ENCODE data around the gene SNRNP200.

SNRNP200 gene

GRCh38 chr2:96245609-96246390 is 59.5 kb downstream of the SNRNP200 start:
- H3K4me1 ChIP-seq (ENCODE audit: control insufficient read depth, low read depth, low read length) = no peaks in the 10 kb centered on the region
- no peak overlapping the region for H3K27ac ChIP-seq (ENCODE audit: low read length)
- no peak overlapping the region for H3K9ac ChIP-seq (ENCODE audit: low read length)

GRCh38 chr2:96243843-96244242 is 61.5 kb downstream of the SNRNP200 start:
- Histone ChIP-seq H3K27me3 (ENCODE audit: control insufficient read depth, insufficient read depth, low read length) (no peaks in the 10 kb centered on the region), H3K4me1 (ENCODE audit: control insufficient read depth, low read depth, low read length) (no peaks in the 10 kb centered on the region)

More at GRCh38 chr2:96245609-96246390, 59.5 kb downstream of the SNRNP200 start:
- H3K9me3 ChIP-seq (ENCODE audit: control insufficient read depth, low read depth, low read length) = no peaks in the 10 kb centered on the region
- no peak overlapping the region for H3K4me3 ChIP-seq (ENCODE audit: low read length)
- H3K27me3 ChIP-seq (ENCODE audit: control insufficient read depth, insufficient read depth, low read length) = no peaks in the 10 kb centered on the region
- H3K36me3 ChIP-seq (ENCODE audit: control insufficient read depth, low read depth, low read length) = no peaks in the 10 kb centered on the region

GRCh38 chr2:96241900-96242611 is 63.3 kb downstream of the SNRNP200 start:
- Histone ChIP-seq H3K27me3 (ENCODE audit: control insufficient read depth, insufficient read depth, low read length) (no peaks in the 10 kb centered on the region), H3K27ac (ENCODE audit: low read length) (no peak overlapping the region), H3K9me3 (ENCODE audit: control insufficient read depth, low read depth, low read length) (no peaks in the 10 kb centered on the region), H3K4me3 (ENCODE audit: low read length) (no peak overlapping the region), H3K36me3 (ENCODE audit: control insufficient read depth, low read depth, low read length) (no peaks in the 10 kb centered on the region), H3K4me1 (ENCODE audit: control insufficient read depth, low read depth, low read length) (no peaks in the 10 kb centered on the region), H3K9ac (ENCODE audit: low read length) (no peak overlapping the region)

More at GRCh38 chr2:96243843-96244242, 61.5 kb downstream of the SNRNP200 start:
- Histone ChIP-seq H3K36me3 (ENCODE audit: control insufficient read depth, low read depth, low read length) (no peaks in the 10 kb centered on the region), H3K4me3 (ENCODE audit: low read length) (no peak overlapping the region), H3K9me3 (ENCODE audit: control insufficient read depth, low read depth, low read length) (no peaks in the 10 kb centered on the region), H3K27ac (ENCODE audit: low read length) (no peak overlapping the region), H3K9ac (ENCODE audit: low read length) (no peak overlapping the region)

- H3K27ac ChIP-seq (ENCODE audit: low read length) = no peak overlapping the region
- no peak overlapping the region for H3K4me3 ChIP-seq (ENCODE audit: low read length)
These were observed 64.1 kb downstream of the SNRNP200 start for GRCh38 chr2:96241227-96241626.

GRCh38 chr2:96240341-96241038 is 64.9 kb downstream of the SNRNP200 start:
- Histone ChIP-seq H3K9me3 (ENCODE audit: control insufficient read depth, low read depth, low read length) (no peaks in the 10 kb centered on the region), H3K27ac (ENCODE audit: low read length) (no peak overlapping the region), H3K9ac (ENCODE audit: low read length) (no peak overlapping the region), H3K4me1 (ENCODE audit: control insufficient read depth, low read depth, low read length) (no peaks in the 10 kb centered on the region), H3K4me3 (ENCODE audit: low read length) (no peak overlapping the region), H3K36me3 (ENCODE audit: control insufficient read depth, low read depth, low read length) (no peaks in the 10 kb centered on the region), H3K27me3 (ENCODE audit: control insufficient read depth, insufficient read depth, low read length) (no peaks in the 10 kb centered on the region)

More at GRCh38 chr2:96241227-96241626, 64.1 kb downstream of the SNRNP200 start:
- Histone ChIP-seq H3K9ac (ENCODE audit: low read length) (no peak overlapping the region), H3K27me3 (ENCODE audit: control insufficient read depth, insufficient read depth, low read length) (no peaks in the 10 kb centered on the region), H3K4me1 (ENCODE audit: control insufficient read depth, low read depth, low read length) (no peaks in the 10 kb centered on the region), H3K36me3 (ENCODE audit: control insufficient read depth, low read depth, low read length) (no peaks in the 10 kb centered on the region), H3K9me3 (ENCODE audit: control insufficient read depth, low read depth, low read length) (no peaks in the 10 kb centered on the region)

GRCh38 chr2:96239745-96240264 is 65.5 kb downstream of the SNRNP200 start:
- no peaks in the 10 kb centered on the region for H3K4me1 ChIP-seq (ENCODE audit: control insufficient read depth, low read depth, low read length)

GRCh38 chr2:96239091-96239490 is 66.3 kb downstream of the SNRNP200 start:
- Histone ChIP-seq H3K27me3 (ENCODE audit: control insufficient read depth, insufficient read depth, low read length) (no peaks in the 10 kb centered on the region), H3K4me1 (ENCODE audit: control insufficient read depth, low read depth, low read length) (no peaks in the 10 kb centered on the region), H3K9me3 (ENCODE audit: control insufficient read depth, low read depth, low read length) (no peaks in the 10 kb centered on the region), H3K36me3 (ENCODE audit: control insufficient read depth, low read depth, low read length) (no peaks in the 10 kb centered on the region), H3K27ac (ENCODE audit: low read length) (no peak overlapping the region), H3K4me3 (ENCODE audit: low read length) (no peak overlapping the region), H3K9ac (ENCODE audit: low read length) (no peak overlapping the region)

More at GRCh38 chr2:96239745-96240264, 65.5 kb downstream of the SNRNP200 start:
- Histone ChIP-seq H3K9ac (ENCODE audit: low read length) (no peak overlapping the region), H3K4me3 (ENCODE audit: low read length) (no peak overlapping the region), H3K36me3 (ENCODE audit: control insufficient read depth, low read depth, low read length) (no peaks in the 10 kb centered on the region), H3K27ac (ENCODE audit: low read length) (no peak overlapping the region), H3K27me3 (ENCODE audit: control insufficient read depth, insufficient read depth, low read length) (no peaks in the 10 kb centered on the region), H3K9me3 (ENCODE audit: control insufficient read depth, low read depth, low read length) (no peaks in the 10 kb centered on the region)

GRCh38 chr2:96238266-96238665 is 67.1 kb downstream of the SNRNP200 start:
- no peak overlapping the region for H3K9ac ChIP-seq (ENCODE audit: low read length)
- no peaks in the 10 kb centered on the region for H3K9me3 ChIP-seq (ENCODE audit: control insufficient read depth, low read depth, low read length)
- H3K36me3 ChIP-seq (ENCODE audit: control insufficient read depth, low read depth, low read length) = no peaks in the 10 kb centered on the region
- no peaks in the 10 kb centered on the region for H3K4me1 ChIP-seq (ENCODE audit: control insufficient read depth, low read depth, low read length)
- no peak overlapping the region for H3K27ac ChIP-seq (ENCODE audit: low read length)
- no peaks in the 10 kb centered on the region for H3K27me3 ChIP-seq (ENCODE audit: control insufficient read depth, insufficient read depth, low read length)
- H3K4me3 ChIP-seq (ENCODE audit: low read length) = no peak overlapping the region

GRCh38 chr2:96236882-96237281 is 68.5 kb downstream of the SNRNP200 start:
- Histone ChIP-seq H3K4me3 (ENCODE audit: low read length) (no peak overlapping the region), H3K4me1 (ENCODE audit: control insufficient read depth, low read depth, low read length) (no peaks in the 10 kb centered on the region), H3K27ac (ENCODE audit: low read length) (no peak overlapping the region), H3K9me3 (ENCODE audit: control insufficient read depth, low read depth, low read length) (no peaks in the 10 kb centered on the region), H3K36me3 (ENCODE audit: control insufficient read depth, low read depth, low read length) (no peaks in the 10 kb centered on the region), H3K27me3 (ENCODE audit: control insufficient read depth, insufficient read depth, low read length) (no peaks in the 10 kb centered on the region), H3K9ac (ENCODE audit: low read length) (no peak overlapping the region)

GRCh38 chr2:96233880-96234316 is 71.4 kb downstream of the SNRNP200 start:
- Histone ChIP-seq H3K9me3 (ENCODE audit: control insufficient read depth, low read depth, low read length) (no peaks in the 10 kb centered on the region), H3K27ac (ENCODE audit: low read length) (no peak overlapping the region)

GRCh38 chr2:96233436-96233835 is 71.9 kb downstream of the SNRNP200 start:
- Histone ChIP-seq H3K9ac (ENCODE audit: low read length) (no peak overlapping the region), H3K36me3 (ENCODE audit: control insufficient read depth, low read depth, low read length) (no peaks in the 10 kb centered on the region), H3K27me3 (ENCODE audit: control insufficient read depth, insufficient read depth, low read length) (no peaks in the 10 kb centered on the region), H3K9me3 (ENCODE audit: control insufficient read depth, low read depth, low read length) (no peaks in the 10 kb centered on the region), H3K27ac (ENCODE audit: low read length) (no peak overlapping the region), H3K4me3 (ENCODE audit: low read length) (no peak overlapping the region), H3K4me1 (ENCODE audit: control insufficient read depth, low read depth, low read length) (no peaks in the 10 kb centered on the region)

More at GRCh38 chr2:96233880-96234316, 71.4 kb downstream of the SNRNP200 start:
- no peak overlapping the region for H3K4me3 ChIP-seq (ENCODE audit: low read length)
- no peaks in the 10 kb centered on the region for H3K36me3 ChIP-seq (ENCODE audit: control insufficient read depth, low read depth, low read length)
- H3K27me3 ChIP-seq (ENCODE audit: control insufficient read depth, insufficient read depth, low read length) = no peaks in the 10 kb centered on the region
- H3K9ac ChIP-seq (ENCODE audit: low read length) = no peak overlapping the region
- H3K4me1 ChIP-seq (ENCODE audit: control insufficient read depth, low read depth, low read length) = no peaks in the 10 kb centered on the region
